Fibroblast of lung (primary cell): ENCODE measurements around the gene TIAM2. TPM values are rescaled to one million over a fixed set of nuclear protein-coding genes. Genes with fewer than 3 reads are reported as not detected.

ENCODE experiments used
- DNase-seq, 2 donors: peaks; one replicate each; pipeline versions ENCODE4 v3.0.0 to v3.0.0-alpha.2; 2010; ENCODE audit warnings: low read depth in 2 of 2
- H2AFZ ChIP-seq: 2 replicates; pipeline ENCODE4 v1.5.1; 2012; ENCODE audit warnings: low read length, control low read depth, inconsistent platforms
- H3K27ac ChIP-seq: 2 replicates; pipeline ENCODE4 v1.5.1; 2011; ENCODE audit warnings: low read length, control low read depth; ENCODE audit not compliant: insufficient read depth
- H3K27me3 ChIP-seq: 2 replicates; pipeline ENCODE4 v1.5.1; 2011; ENCODE audit warnings: mild to moderate bottlenecking, low read length; ENCODE audit not compliant: control insufficient read depth, insufficient read depth
- H3K36me3 ChIP-seq: 2 replicates; pipeline ENCODE4 v1.5.1; 2011; ENCODE audit warnings: low read length; ENCODE audit not compliant: control insufficient read depth, insufficient read depth
- H3K4me1 ChIP-seq: 2 replicates; pipeline ENCODE4 v1.5.1; 2011; ENCODE audit warnings: low read length; ENCODE audit not compliant: control insufficient read depth, insufficient read depth; ENCODE audit errors: extremely low read depth
- H3K4me2 ChIP-seq: 2 replicates; pipeline ENCODE4 v1.5.1; 2011; ENCODE audit warnings: low read length, control low read depth; ENCODE audit not compliant: insufficient read depth; ENCODE audit errors: extremely low read depth
- H3K4me3 ChIP-seq, 4 experiments: fragments of 200-600 bp in 1 of 4; sonication (generic) in 1 of 4; replicated peaks in 1 of 4; 2 replicates each; pipeline ENCODE4 v1.5.1; 2011 to 2016; ENCODE audit warnings: low read length in 4 of 4, low read depth in 3 of 4, mild to moderate bottlenecking in 3 of 4, control low read depth in 2 of 4, inconsistent platforms in 1 of 4, mixed read lengths in 1 of 4; ENCODE audit not compliant: insufficient read depth in 1 of 4; ENCODE audit errors: control extremely low read depth in 1 of 4
- H3K79me2 ChIP-seq: 2 replicates; pipeline ENCODE4 v1.5.1; 2012; ENCODE audit warnings: mild to moderate bottlenecking, low read length, inconsistent platforms; ENCODE audit not compliant: control insufficient read depth, insufficient read depth
- H3K9ac ChIP-seq: 2 replicates; pipeline ENCODE4 v1.5.1; 2011; ENCODE audit warnings: mild to moderate bottlenecking, low read length, control low read depth; ENCODE audit not compliant: insufficient read depth
- H3K9me3 ChIP-seq: 2 replicates; pipeline ENCODE4 v1.5.1; 2012; ENCODE audit warnings: low read depth, low read length; ENCODE audit not compliant: control insufficient read depth, insufficient read depth
- H4K20me1 ChIP-seq: 2 replicates; pipeline ENCODE4 v1.5.1; 2011; ENCODE audit warnings: low read length; ENCODE audit not compliant: control insufficient read depth, insufficient read depth; ENCODE audit errors: extremely low read depth
- CTCF ChIP-seq, 2 donors: IDR thresholded peaks in 1 of 2; conservative IDR thresholded peaks in 1 of 2; 1 replicate in 1 of 2; 2 replicates in 1 of 2; pipeline ENCODE4 v1.5.1; 2011 to 2012; ENCODE audit warnings: low read length in 2 of 2, control low read depth in 1 of 2, inconsistent platforms in 1 of 2, low read depth in 1 of 2, mild to moderate bottlenecking in 1 of 2
- EZH2 ChIP-seq: IDR thresholded peaks from 2 replicates; pipeline ENCODE4 v1.5.1; 2012; ENCODE audit warnings: low read length, control low read depth, mild to moderate bottlenecking; ENCODE audit errors: missing control alignments
- polyA plus RNA-seq, 2 donors: library from polyadenylated mRNA; depleted of rRNA in 1 of 2; stranded (reverse) in 1 of 2; unstranded in 1 of 2; fragments of >200 nt; gene quantifications; 2 replicates each; pipeline ENCODE4 v1.2.1, GENCODE V29; 2011 to 2012; ENCODE audit warnings: missing spikeins in 1 of 2
- total RNA-seq: library from RNA; depleted of rRNA; stranded (reverse); fragments of >200 nt; gene quantifications from 2 replicates; pipeline ENCODE4 v1.2.1, GENCODE V29; 2014

TIAM2 gene
- total and polyA plus RNA-seq, 2 donors (not counting 1 experiment from before 2014, with no cell fraction given): 6.2 to 11.2 TPM

GRCh38 chr6:154981079-154981870 lies 13.8 kb upstream of the TIAM2 start:
- Histone ChIP-seq H3K27ac (no peak overlapping the region), H2AFZ (no peak overlapping the region), H3K4me2 (no peak overlapping the region), H4K20me1 (no peaks in the 10 kb centered on the region), H3K79me2 (no peaks in the 10 kb centered on the region), H3K9ac (no peak overlapping the region), H3K27me3 (no peaks in the 10 kb centered on the region), H3K36me3 (no peaks in the 10 kb centered on the region), H3K4me1 (no peaks in the 10 kb centered on the region), H3K9me3 (no peaks in the 10 kb centered on the region), H3K4me3 (no peak overlapping the region)
- TF ChIP-seq EZH2 (no peak), CTCF (conservative IDR thresholded peaks at IDR 0.05 in 1 of 2, IDR thresholded peaks at IDR 0.05 in 1 of 2; ENCODE audit: low read depth in 1 of 2, low read length in 2 of 2) (no peak)
- DNase-seq: no peak

- no peaks in the 10 kb centered on the region for H4K20me1 ChIP-seq
- H3K9me3 ChIP-seq: no peaks in the 10 kb centered on the region
- no peaks in the 10 kb centered on the region for H3K27me3 ChIP-seq
- H3K79me2 ChIP-seq: no peaks in the 10 kb centered on the region
- TF ChIP-seq EZH2 (no peak), CTCF (conservative IDR thresholded peaks at IDR 0.05 in 1 of 2, IDR thresholded peaks at IDR 0.05 in 1 of 2; ENCODE audit: low read depth in 1 of 2, low read length in 2 of 2) (no peak)
- peak; percentile 29 to 38 for DNase-seq
- no peak overlapping the region for H3K4me3 ChIP-seq
- H3K27ac ChIP-seq: no peak overlapping the region
- no peaks in the 10 kb centered on the region for H3K4me1 ChIP-seq
- H3K36me3 ChIP-seq: no peaks in the 10 kb centered on the region
- no peak overlapping the region for H2AFZ ChIP-seq
- no peak overlapping the region for H3K4me2 ChIP-seq
- H3K9ac ChIP-seq: no peak overlapping the region
Observed at GRCh38 chr6:154984146-154984545, 11.0 kb upstream of the TIAM2 start.

- no peaks in the 10 kb centered on the region for H3K9me3 ChIP-seq
- no peak overlapping the region for H3K9ac ChIP-seq
- no peak for TF ChIP-seq EZH2
- TF ChIP-seq CTCF (conservative IDR thresholded peaks at IDR 0.05 in 1 of 2, IDR thresholded peaks at IDR 0.05 in 1 of 2; ENCODE audit: low read depth in 1 of 2, low read length in 2 of 2): no peak
- no peaks in the 10 kb centered on the region for H4K20me1 ChIP-seq
- H3K4me1 ChIP-seq: no peaks in the 10 kb centered on the region
- H2AFZ ChIP-seq: no peak overlapping the region
- no peak overlapping the region for H3K4me2 ChIP-seq
- H3K27ac ChIP-seq: no peak overlapping the region
- no peaks in the 10 kb centered on the region for H3K79me2 ChIP-seq
- no peaks in the 10 kb centered on the region for H3K36me3 ChIP-seq
- H3K27me3 ChIP-seq: no peaks in the 10 kb centered on the region
- DNase-seq: peak in 1 of 2 donors; percentile 68
- H3K4me3 ChIP-seq: no peak overlapping the region
Observed at GRCh38 chr6:154986787-154987235, 8.3 kb upstream of the TIAM2 start.
